ENCODE measurements around the gene SORCS2.

DNA sequence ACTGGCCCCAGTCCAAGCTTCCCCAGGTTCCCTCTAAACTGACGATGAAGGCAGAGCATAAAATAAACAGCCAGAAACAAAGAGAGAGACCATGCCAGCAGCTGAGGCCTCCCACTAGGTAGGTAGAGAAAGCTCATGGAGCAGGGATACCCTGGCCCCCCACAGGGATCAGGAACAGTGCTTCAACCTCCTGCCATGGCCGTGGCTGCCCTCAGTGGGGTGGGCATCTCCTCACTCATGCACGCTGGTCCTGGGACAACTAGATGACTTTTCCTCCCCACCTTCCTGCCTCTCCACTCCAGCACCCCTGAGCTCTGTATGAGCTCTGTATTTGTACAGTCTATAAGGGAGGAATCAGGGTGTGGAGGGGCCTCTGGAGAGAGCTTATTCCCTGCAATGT lies 360.1 kb downstream of the SORCS2 start:
- no peak for TF ChIP-seq POLR2A (IDR thresholded peaks at IDR 0.05)
- TF ChIP-seq POLR2AphosphoS5 (IDR thresholded peaks at IDR 0.05) = no peak
- TF ChIP-seq EP300 (IDR thresholded peaks at IDR 0.05) = no peak
- TF ChIP-seq CTCF (IDR thresholded peaks at IDR 0.05) = no peak
